Activated naive CD4-positive, alpha-beta T cell treated with anti-CD3 and anti-CD28 coated beads, Interleukin-2, amount 10 ng/mL, durations not matched to agents 5 hours and 36 hours (primary cell): ENCODE measurements around the gene ZNF600. TPM values are rescaled to one million over a fixed set of nuclear protein-coding genes. Genes with fewer than 3 reads are reported as not detected.

ENCODE experiments used
- total RNA-seq, 2 experiments: library from RNA; stranded (reverse); gene quantifications; one replicate each; pipeline ENCODE4 v1.2.3, GENCODE V29; 2021

ZNF600 gene
- 10 to 100 TPM; 19.0 to 19.4 TPM for total RNA-seq

GRCh38 chr19:52786464-52787354 lies at the start of gene ZNF600:
Gene ZNF600 (minus strand): TSS chr19:52786791. CDS start chr19:52778888, 7,903 bp downstream.

GRCh38 chr19:52821204-52821960 lies 34.8 kb upstream of the ZNF600 start, which contains the start of gene ZNF28:
Gene ZNF28 (minus strand): TSS chr19:52821633. CDS start chr19:52817958, 3,675 bp downstream.

GRCh38 chr19:52734893-52735661 lies 51.5 kb downstream of the ZNF600 start, which contains the start of gene ZNF611:
Gene ZNF611 (minus strand): TSS chr19:52735044. CDS start chr19:52715894, 19,150 bp downstream.

Other genes starting within 250 kb of the ZNF600 start
- 10 to 100 TPM; 31.0 to 34.6 TPM for gene ZNF701, start 216.5 kb downstream of the ZNF600 start, total RNA-seq
- gene ZNF83, start 148.4 kb downstream of the ZNF600 start, total RNA-seq: 10 to 100 TPM; 53.7 to 64.0 TPM
- 10 to 100 TPM; 32.5 to 35.0 TPM for gene ZNF611, start 51.7 kb downstream of the ZNF600 start, total RNA-seq
- gene ZNF28, start 34.8 kb upstream of the ZNF600 start, total RNA-seq: 10 to 100 TPM; 24.6 to 27.6 TPM
- gene ZNF468, start 70.8 kb upstream of the ZNF600 start, total RNA-seq: 10 to 100 TPM; 16.8 TPM
- 1 to 10 TPM; 4.6 to 5.6 TPM for gene ZNF320, start 110.8 kb upstream of the ZNF600 start, total RNA-seq
- gene ZNF888, start 136.6 kb upstream of the ZNF600 start, total RNA-seq: 1 to 10 TPM; 6.5 to 6.6 TPM
- gene ZNF816, start 176.1 kb upstream of the ZNF600 start, total RNA-seq: 10 to 100 TPM; 13.0 to 14.3 TPM
- gene ERVV-1, start 227.1 kb upstream of the ZNF600 start, total RNA-seq: not detected